WTC11 (cell line): ENCODE data around the gene VSIR. TPM values are rescaled to one million over a fixed set of nuclear protein-coding genes. Genes with fewer than 3 reads are reported as not detected.

Experiments
- ATAC-seq: fragments of 200-7000 bp; cut with Tn5 transposase; 2 replicates; pipeline ENCODE4 v1.10.0; 2021; ENCODE audit warnings: mild to moderate bottlenecking, moderate library complexity
- CTCF ChIA-PET: fragments of 300-600 bp; sonication (Branson Sonifier 250); formaldehyde crosslinking; loops from one replicate; lab custom pipeline; 2021; ENCODE audit warnings: antibody characterized with exemption; lab: Charles Lee
- POLR2A ChIA-PET: fragments of 350-600 bp; sonication (Branson Sonifier 250); formaldehyde crosslinking; loops from one replicate; lab custom pipeline; 2021; ENCODE audit warnings: antibody characterized with exemption; lab: Charles Lee
- DNase-seq: peaks from one replicate; pipeline ENCODE4 v3.0.0; 2021; ENCODE audit warnings: low spot score
- H3K27ac Mint-ChIP-seq: 2 replicates; pipeline ENCODE4 v1.8.0; 2021; ENCODE audit warnings: mixed read lengths
- H3K27me3 Mint-ChIP-seq: 2 replicates; pipeline ENCODE4 v1.8.0; 2021; ENCODE audit warnings: low read depth, mild to moderate bottlenecking, moderate library complexity, mixed read lengths
- H3K36me3 Mint-ChIP-seq: 2 replicates; pipeline ENCODE4 v1.8.0; 2021; ENCODE audit warnings: mixed read lengths
- H3K4me1 Mint-ChIP-seq: 2 replicates; pipeline ENCODE4 v1.8.0; 2022; ENCODE audit warnings: mixed read lengths
- H3K4me3 Mint-ChIP-seq: 2 replicates; pipeline ENCODE4 v1.8.0; 2021; ENCODE audit warnings: mild to moderate bottlenecking, moderate library complexity, mixed read lengths
- H3K9me3 Mint-ChIP-seq: 2 replicates; pipeline ENCODE4 v1.8.0; 2021; ENCODE audit warnings: mixed read lengths
- CBFB ChIP-seq: sonication (generic); formaldehyde crosslinking; IDR thresholded peaks from 2 replicates; pipeline ENCODE4 v1.8.1; 2022; ENCODE audit warnings: mild to moderate bottlenecking, low read depth, missing genetic modification reagents
- CREB1 ChIP-seq: sonication (generic); formaldehyde crosslinking; IDR thresholded peaks from 2 replicates; pipeline ENCODE4 v1.8.0; 2023; ENCODE audit warnings: mild to moderate bottlenecking, missing genetic modification reagents
- CREM ChIP-seq: sonication (generic); formaldehyde crosslinking; IDR thresholded peaks from 2 replicates; pipeline ENCODE4 v1.8.1; 2022; ENCODE audit warnings: mild to moderate bottlenecking, missing genetic modification reagents, moderate library complexity
- ETV6 ChIP-seq: sonication (generic); formaldehyde crosslinking; IDR thresholded peaks from 2 replicates; pipeline ENCODE4 v1.8.1; 2022; ENCODE audit warnings: mild to moderate bottlenecking, missing genetic modification reagents
- IRF2 ChIP-seq: sonication (generic); formaldehyde crosslinking; IDR thresholded peaks from 2 replicates; pipeline ENCODE4 v1.8.0; 2022; ENCODE audit warnings: low read depth, missing genetic modification reagents, borderline replicate concordance
- JAZF1 ChIP-seq: fragments of 250-450 bp; sonication (Bioruptor Pico); IDR thresholded peaks from 2 replicates; pipeline ENCODE4 v1.9.0; 2021; ENCODE audit warnings: moderate library complexity, mild to moderate bottlenecking, inconsistent platforms
- MXD4 ChIP-seq: fragments of 250-450 bp; sonication (Bioruptor Pico); IDR thresholded peaks from 2 replicates; pipeline ENCODE4 v1.8.0; 2021; ENCODE audit warnings: mild to moderate bottlenecking, moderate library complexity, borderline replicate concordance
- ZBTB21 ChIP-seq: sonication (generic); formaldehyde crosslinking; IDR thresholded peaks from 2 replicates; pipeline ENCODE4 v1.8.1; 2023; ENCODE audit warnings: mild to moderate bottlenecking, missing genetic modification reagents, borderline replicate concordance
- ZNF121 ChIP-seq: sonication (generic); formaldehyde crosslinking; IDR thresholded peaks from 2 replicates; pipeline ENCODE4 v1.8.0; 2023; ENCODE audit warnings: missing genetic modification reagents
- ZNF232 ChIP-seq: sonication (generic); formaldehyde crosslinking; IDR thresholded peaks from 2 replicates; pipeline ENCODE4 v1.8.0; 2022; ENCODE audit warnings: mild to moderate bottlenecking, missing genetic modification reagents
- ZNF396 ChIP-seq: fragments of 250-450 bp; sonication (Bioruptor Pico); IDR thresholded peaks from 2 replicates; pipeline ENCODE4 v1.8.0; 2021; ENCODE audit warnings: mild to moderate bottlenecking, moderate library complexity, borderline replicate concordance
- total RNA-seq: library from RNA; stranded (reverse); gene quantifications from 3 replicates; pipeline ENCODE4 v1.2.3, GENCODE V29; 2021
- TF ChIP-seq, protein P1 (sequence below): sonication (generic); formaldehyde crosslinking; IDR thresholded peaks from 2 replicates; pipeline ENCODE4 v1.8.0; 2023; ENCODE audit warnings: missing genetic modification reagents, mild to moderate bottlenecking, borderline replicate concordance
- TF ChIP-seq, protein P2 (sequence below): fragments of 250-450 bp; sonication (Bioruptor Pico); conservative IDR thresholded peaks from 2 replicates; pipeline ENCODE4 v1.9.0; 2021; ENCODE audit warnings: mild to moderate bottlenecking
- TF ChIP-seq, protein P3 (sequence below): sonication (generic); formaldehyde crosslinking; conservative IDR thresholded peaks from 2 replicates; pipeline ENCODE4 v1.8.1; 2022; ENCODE audit warnings: mild to moderate bottlenecking, missing genetic modification reagents
- TF ChIP-seq, protein P4 (sequence below): fragments of 250-450 bp; sonication (Bioruptor Pico); IDR thresholded peaks from 2 replicates; pipeline ENCODE4 v1.9.0; 2021; ENCODE audit warnings: mild to moderate bottlenecking
- TF ChIP-seq, protein P5 (sequence below): sonication (generic); formaldehyde crosslinking; IDR thresholded peaks from 2 replicates; pipeline ENCODE4 v1.8.1; 2023; ENCODE audit warnings: mild to moderate bottlenecking, missing genetic modification reagents, moderate library complexity
- TF ChIP-seq, protein P6 (sequence below): sonication (generic); formaldehyde crosslinking; IDR thresholded peaks from 2 replicates; pipeline ENCODE4 v1.8.1; 2022; ENCODE audit warnings: low read depth, missing genetic modification reagents, borderline replicate concordance

Gene VSIR
- total RNA-seq, 1 experiment from 2014 or later: 0.74 TPM

DNA sequence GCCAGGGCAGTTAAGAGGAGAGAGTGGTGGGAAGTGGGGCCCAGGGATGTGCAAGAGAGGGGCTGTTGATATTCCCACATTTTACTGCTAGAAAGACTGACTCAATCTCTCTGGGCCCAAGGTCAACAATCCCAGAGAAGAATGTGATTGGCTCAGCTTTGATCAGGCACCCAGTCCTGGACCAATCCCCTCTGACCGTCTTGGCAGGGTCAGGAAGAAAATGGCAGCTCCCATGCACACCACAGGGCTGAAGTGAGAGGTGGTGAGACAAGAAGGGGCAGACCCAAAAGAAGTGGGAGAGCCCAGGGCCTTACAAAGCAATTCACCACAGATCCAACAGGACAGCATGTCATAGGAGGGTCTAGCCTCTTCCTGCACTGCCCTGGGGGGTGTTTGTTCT is 50.5 kb downstream of the VSIR start (continued):
- TF ChIP-seq, protein P1, sequence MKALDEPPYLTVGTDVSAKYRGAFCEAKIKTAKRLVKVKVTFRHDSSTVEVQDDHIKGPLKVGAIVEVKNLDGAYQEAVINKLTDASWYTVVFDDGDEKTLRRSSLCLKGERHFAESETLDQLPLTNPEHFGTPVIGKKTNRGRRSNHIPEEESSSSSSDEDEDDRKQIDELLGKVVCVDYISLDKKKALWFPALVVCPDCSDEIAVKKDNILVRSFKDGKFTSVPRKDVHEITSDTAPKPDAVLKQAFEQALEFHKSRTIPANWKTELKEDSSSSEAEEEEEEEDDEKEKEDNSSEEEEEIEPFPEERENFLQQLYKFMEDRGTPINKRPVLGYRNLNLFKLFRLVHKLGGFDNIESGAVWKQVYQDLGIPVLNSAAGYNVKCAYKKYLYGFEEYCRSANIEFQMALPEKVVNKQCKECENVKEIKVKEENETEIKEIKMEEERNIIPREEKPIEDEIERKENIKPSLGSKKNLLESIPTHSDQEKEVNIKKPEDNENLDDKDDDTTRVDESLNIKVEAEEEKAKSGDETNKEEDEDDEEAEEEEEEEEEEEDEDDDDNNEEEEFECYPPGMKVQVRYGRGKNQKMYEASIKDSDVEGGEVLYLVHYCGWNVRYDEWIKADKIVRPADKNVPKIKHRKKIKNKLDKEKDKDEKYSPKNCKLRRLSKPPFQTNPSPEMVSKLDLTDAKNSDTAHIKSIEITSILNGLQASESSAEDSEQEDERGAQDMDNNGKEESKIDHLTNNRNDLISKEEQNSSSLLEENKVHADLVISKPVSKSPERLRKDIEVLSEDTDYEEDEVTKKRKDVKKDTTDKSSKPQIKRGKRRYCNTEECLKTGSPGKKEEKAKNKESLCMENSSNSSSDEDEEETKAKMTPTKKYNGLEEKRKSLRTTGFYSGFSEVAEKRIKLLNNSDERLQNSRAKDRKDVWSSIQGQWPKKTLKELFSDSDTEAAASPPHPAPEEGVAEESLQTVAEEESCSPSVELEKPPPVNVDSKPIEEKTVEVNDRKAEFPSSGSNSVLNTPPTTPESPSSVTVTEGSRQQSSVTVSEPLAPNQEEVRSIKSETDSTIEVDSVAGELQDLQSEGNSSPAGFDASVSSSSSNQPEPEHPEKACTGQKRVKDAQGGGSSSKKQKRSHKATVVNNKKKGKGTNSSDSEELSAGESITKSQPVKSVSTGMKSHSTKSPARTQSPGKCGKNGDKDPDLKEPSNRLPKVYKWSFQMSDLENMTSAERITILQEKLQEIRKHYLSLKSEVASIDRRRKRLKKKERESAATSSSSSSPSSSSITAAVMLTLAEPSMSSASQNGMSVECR (CRISPR knock-in tag): no peak
- TF ChIP-seq, protein P2, sequence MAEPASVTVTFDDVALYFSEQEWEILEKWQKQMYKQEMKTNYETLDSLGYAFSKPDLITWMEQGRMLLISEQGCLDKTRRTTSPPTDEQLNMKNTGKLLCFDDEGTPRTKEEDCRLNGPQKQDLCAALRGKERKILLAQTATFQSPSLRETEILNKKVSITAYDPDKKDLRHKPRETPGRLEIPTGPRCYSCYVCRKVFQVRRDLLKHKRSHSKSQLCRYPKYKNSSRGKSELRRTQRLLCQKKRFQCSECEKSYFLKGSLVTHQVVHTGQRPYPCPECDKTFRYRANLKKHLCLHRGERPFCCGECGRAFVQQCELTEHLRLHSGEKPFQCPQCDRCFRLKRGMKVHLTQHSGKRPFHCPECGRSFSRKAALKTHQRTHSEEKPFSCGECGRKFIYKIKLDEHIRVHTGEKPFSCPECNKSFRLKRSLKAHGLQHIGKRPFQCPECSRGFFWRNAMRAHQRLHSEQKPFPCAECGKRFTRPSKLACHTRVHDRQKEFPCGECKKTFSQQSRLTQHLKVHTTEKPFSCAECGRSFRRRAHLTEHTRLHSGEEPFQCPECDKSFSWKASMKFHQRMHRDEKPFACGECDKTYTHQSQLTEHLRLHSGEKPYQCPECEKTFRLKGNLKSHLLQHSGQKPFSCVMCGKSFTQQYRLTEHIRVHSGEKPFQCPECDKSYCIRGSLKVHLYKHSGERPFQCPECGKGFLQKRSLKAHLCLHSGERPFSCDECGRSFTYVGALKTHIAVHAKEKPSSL (CRISPR knock-in tag): no peak
- TF ChIP-seq, protein P3, sequence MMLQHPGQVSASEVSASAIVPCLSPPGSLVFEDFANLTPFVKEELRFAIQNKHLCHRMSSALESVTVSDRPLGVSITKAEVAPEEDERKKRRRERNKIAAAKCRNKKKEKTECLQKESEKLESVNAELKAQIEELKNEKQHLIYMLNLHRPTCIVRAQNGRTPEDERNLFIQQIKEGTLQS (CRISPR knock-in tag): no peak
- TF ChIP-seq ZNF232 (CRISPR knock-in tag) (no peak), IRF2 (no peak), CBFB (CRISPR knock-in tag) (no peak)
- TF ChIP-seq, protein P4, sequence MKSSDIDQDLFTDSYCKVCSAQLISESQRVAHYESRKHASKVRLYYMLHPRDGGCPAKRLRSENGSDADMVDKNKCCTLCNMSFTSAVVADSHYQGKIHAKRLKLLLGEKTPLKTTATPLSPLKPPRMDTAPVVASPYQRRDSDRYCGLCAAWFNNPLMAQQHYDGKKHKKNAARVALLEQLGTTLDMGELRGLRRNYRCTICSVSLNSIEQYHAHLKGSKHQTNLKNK (CRISPR knock-in tag): no peak
- TF ChIP-seq, protein P5, sequence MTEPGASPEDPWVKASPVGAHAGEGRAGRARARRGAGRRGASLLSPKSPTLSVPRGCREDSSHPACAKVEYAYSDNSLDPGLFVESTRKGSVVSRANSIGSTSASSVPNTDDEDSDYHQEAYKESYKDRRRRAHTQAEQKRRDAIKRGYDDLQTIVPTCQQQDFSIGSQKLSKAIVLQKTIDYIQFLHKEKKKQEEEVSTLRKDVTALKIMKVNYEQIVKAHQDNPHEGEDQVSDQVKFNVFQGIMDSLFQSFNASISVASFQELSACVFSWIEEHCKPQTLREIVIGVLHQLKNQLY (CRISPR knock-in tag): no peak

DNA sequence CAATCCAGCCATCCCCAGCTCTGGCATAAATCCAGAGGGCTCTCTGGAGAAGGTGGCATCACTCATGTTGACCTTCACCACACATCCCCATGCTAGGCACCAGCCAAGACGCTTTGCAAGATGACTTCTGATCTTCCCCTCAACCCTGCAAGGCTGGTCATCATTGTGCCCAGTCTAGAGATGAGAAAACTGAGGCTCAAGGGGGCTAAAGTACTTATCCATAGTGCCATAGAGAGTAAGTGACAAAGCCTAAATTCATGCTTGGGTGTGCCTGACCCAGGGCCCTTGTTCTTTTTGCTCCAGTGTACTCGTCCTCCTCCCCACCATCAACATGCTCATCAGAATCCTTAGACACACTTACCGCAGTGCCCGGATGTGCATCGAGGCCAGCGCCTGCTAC is 52.0 kb downstream of the VSIR start:
- peaks cover 3% of the 10 kb centered on the region; the same call in 1 of the 2 replicates for H3K27me3 Mint-ChIP-seq
- H3K9me3 Mint-ChIP-seq: no peaks in the 10 kb centered on the region
- ChIA-PET POLR2A (no interaction called here), CTCF (interaction anchor here (1.2 to 5.6 kb wide), 3 partner anchors 13 to 26 kb away, joined by 4 to 33 read pairs (median 26); no protein-coding TSS in a partner anchor)
- H3K4me3 Mint-ChIP-seq: no peak overlapping the region
- H3K27ac Mint-ChIP-seq: no peak overlapping the region
- H3K4me1 Mint-ChIP-seq: peaks cover 9% of the 10 kb centered on the region
- DNase-seq: no peak
- H3K36me3 Mint-ChIP-seq: no peaks in the 10 kb centered on the region
- no peak for ATAC-seq
- TF ChIP-seq, protein P6, sequence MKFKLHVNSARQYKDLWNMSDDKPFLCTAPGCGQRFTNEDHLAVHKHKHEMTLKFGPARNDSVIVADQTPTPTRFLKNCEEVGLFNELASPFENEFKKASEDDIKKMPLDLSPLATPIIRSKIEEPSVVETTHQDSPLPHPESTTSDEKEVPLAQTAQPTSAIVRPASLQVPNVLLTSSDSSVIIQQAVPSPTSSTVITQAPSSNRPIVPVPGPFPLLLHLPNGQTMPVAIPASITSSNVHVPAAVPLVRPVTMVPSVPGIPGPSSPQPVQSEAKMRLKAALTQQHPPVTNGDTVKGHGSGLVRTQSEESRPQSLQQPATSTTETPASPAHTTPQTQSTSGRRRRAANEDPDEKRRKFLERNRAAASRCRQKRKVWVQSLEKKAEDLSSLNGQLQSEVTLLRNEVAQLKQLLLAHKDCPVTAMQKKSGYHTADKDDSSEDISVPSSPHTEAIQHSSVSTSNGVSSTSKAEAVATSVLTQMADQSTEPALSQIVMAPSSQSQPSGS (CRISPR knock-in tag): no peak
- TF ChIP-seq ZBTB21 (CRISPR knock-in tag) (no peak), MXD4 (no peak), ETV6 (CRISPR knock-in tag) (no peak), ZNF121 (CRISPR knock-in tag) (no peak), ZNF396 (CRISPR knock-in tag) (no peak), CREM (CRISPR knock-in tag) (no peak), CREB1 (CRISPR knock-in tag) (no peak), JAZF1 (CRISPR knock-in tag) (no peak), IRF2 (no peak)
- TF ChIP-seq, protein P1 (CRISPR knock-in tag): no peak
